Tibial artery (tissue), 4 donors: ENCODE data around the gene RASSF4.

Experiments
- DNase-seq, 2 donors: peaks; one replicate each; pipeline ENCODE4 v3.0.0-alpha.2; 2019
- H3K27ac ChIP-seq, 2 donors: fragments of 200-600 bp; sonication (generic) in 1 of 2; 1 replicate in 1 of 2; 2 replicates in 1 of 2; pipeline ENCODE4 v1.5.1; 2018 to 2019; ENCODE audit warnings: mild to moderate bottlenecking in 1 of 2
- H3K27me3 ChIP-seq, 2 donors: fragments of 200-600 bp; sonication (generic) in 1 of 2; one replicate each; pipeline versions ENCODE4 v1.5.1 to v1.6.0; 2016 to 2019
- H3K36me3 ChIP-seq, 3 donors: fragments of 200-600 bp; sonication (generic) in 2 of 3; one replicate each; pipeline ENCODE4 v1.5.1; 2016 to 2019; ENCODE audit warnings: mild to moderate bottlenecking in 2 of 3
- H3K4me1 ChIP-seq, 4 donors: fragments of 200-600 bp; sonication (generic) in 2 of 4; 1 replicate in 3 of 4; 2 replicates in 1 of 4; pipeline ENCODE4 v1.5.1; 2016 to 2019
- H3K4me3 ChIP-seq, 2 donors: fragments of 200-600 bp; sonication (generic) in 1 of 2; 1 replicate in 1 of 2; 2 replicates in 1 of 2; pipeline ENCODE4 v1.5.1; 2018 to 2019; ENCODE audit warnings: mild to moderate bottlenecking in 2 of 2
- H3K9me3 ChIP-seq, 3 donors: fragments of 200-600 bp; sonication (generic) in 1 of 3; one replicate each; pipeline ENCODE4 v1.5.1; 2016 to 2019
- intact Hi-C: fragments of 100-400 bp; cut with DNase I; formaldehyde crosslinking; loops from one replicate; pipeline ENCODE4 v1.15.0; 2023; ENCODE audit warnings: low total_unique reads
- TF ChIP-seq, protein P1 (sequence below), 2 experiments: fragments of 200-600 bp in 1 of 2; fragments of 450-650 bp in 1 of 2; IDR thresholded peaks; one replicate each; pipeline ENCODE4 v1.5.1; 2017 to 2019; ENCODE audit warnings: antibody characterized with exemption in 2 of 2, mild to moderate bottlenecking in 1 of 2, moderate library complexity in 1 of 2

Gene RASSF4

GRCh38 chr10:44991571-44991970 lies 32.0 kb downstream of the RASSF4 start:
- intact Hi-C loops, result no loop called here
- Histone ChIP-seq H3K4me3 (no peak overlapping the region), H3K36me3 (peaks cover 0 to 10% (median 0%) of the 10 kb centered on the region in 3 donors), H3K4me1 (peaks cover 0 to 80% (median 65%) of the 10 kb centered on the region in 4 donors), H3K27ac (peak overlapping the region; percentile 90 to 91), H3K9me3 (no peaks in the 10 kb centered on the region), H3K27me3 (no peaks in the 10 kb centered on the region)
- DNase-seq, result peak; percentile 64 to 78
- TF ChIP-seq, protein P1, sequence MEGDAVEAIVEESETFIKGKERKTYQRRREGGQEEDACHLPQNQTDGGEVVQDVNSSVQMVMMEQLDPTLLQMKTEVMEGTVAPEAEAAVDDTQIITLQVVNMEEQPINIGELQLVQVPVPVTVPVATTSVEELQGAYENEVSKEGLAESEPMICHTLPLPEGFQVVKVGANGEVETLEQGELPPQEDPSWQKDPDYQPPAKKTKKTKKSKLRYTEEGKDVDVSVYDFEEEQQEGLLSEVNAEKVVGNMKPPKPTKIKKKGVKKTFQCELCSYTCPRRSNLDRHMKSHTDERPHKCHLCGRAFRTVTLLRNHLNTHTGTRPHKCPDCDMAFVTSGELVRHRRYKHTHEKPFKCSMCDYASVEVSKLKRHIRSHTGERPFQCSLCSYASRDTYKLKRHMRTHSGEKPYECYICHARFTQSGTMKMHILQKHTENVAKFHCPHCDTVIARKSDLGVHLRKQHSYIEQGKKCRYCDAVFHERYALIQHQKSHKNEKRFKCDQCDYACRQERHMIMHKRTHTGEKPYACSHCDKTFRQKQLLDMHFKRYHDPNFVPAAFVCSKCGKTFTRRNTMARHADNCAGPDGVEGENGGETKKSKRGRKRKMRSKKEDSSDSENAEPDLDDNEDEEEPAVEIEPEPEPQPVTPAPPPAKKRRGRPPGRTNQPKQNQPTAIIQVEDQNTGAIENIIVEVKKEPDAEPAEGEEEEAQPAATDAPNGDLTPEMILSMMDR (IDR thresholded peaks at IDR 0.05), result no peak

DNA sequence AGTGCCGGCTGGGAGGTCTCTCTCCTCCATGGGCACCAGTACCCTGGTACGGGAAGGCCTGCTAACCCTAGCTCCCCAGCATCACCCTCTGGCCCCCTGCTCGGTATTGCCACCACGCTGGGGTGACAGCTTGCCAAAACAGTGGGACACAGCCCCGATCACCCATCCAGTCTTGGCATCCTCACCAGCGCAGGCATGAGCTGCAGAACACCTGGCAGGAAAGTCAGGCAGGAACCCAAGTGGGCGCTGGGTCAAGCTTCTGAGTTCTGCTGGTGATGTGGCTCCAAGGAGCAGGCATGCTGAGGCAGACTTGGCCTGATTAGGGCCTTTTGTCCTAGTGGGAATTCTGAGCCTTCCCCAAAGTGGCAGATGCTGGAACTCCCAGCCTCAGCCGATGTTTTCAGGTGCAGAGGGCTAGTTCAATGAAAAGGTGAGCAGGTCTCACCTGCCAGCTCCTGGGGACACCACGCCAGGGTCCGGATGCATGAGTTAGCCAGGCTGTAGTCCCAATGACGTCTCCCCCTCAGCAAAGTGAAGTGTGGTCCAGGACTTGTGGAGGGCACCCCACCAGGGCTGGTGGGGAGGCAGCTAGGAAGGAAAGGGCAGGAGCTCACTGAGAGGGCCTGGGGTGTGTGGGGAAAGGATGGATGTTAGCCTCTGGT lies 32.6 kb downstream of the RASSF4 start:
- Histone ChIP-seq H3K27ac (peak overlapping the region; percentile 90 to 91), H3K27me3 (no peaks in the 10 kb centered on the region), H3K4me3 (no peak overlapping the region), H3K36me3 (peaks cover 0 to 10% (median 0%) of the 10 kb centered on the region in 3 donors), H3K9me3 (no peaks in the 10 kb centered on the region), H3K4me1 (peaks cover 3 to 80% (median 66%) of the 10 kb centered on the region in 4 donors)
- intact Hi-C loops, result no loop called here
- peak; percentile 43 to 74 for DNase-seq
- TF ChIP-seq, protein P1 (IDR thresholded peaks at IDR 0.05), result no peak

DNA sequence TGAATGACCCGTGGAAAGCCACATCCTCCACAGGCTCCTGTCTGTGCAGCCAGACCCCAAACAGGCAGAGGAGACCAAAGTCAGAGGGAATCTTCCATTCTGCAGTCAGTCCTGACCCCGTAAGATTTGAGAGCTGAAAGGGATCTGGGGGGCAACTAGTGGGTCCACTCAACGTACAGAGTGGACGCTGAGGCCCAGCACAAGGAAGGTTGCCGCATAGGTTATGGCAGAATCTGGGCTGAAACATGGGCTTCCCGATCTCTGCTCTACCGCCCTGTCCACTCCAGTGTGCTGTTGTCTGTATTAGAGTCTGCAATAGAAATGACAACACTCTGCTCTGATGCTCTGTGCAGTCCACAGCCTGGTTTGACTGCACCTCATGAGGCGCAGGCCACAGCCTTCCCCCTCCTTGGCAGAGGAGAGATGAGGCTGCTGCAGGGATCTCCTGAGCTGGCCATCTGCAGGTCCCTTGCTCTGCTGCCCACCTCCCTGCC lies 33.2 kb downstream of the RASSF4 start:
- Histone ChIP-seq H3K27me3 (no peaks in the 10 kb centered on the region), H3K9me3 (no peaks in the 10 kb centered on the region), H3K27ac (peak overlapping the region; percentile 90 to 91), H3K4me1 (peaks cover 6 to 80% (median 69%) of the 10 kb centered on the region in 4 donors), H3K4me3 (no peak overlapping the region), H3K36me3 (peaks cover 0 to 10% (median 0%) of the 10 kb centered on the region in 3 donors)
- TF ChIP-seq, protein P1 (IDR thresholded peaks at IDR 0.05), result no peak
- intact Hi-C loops, result no loop called here
- no peak for DNase-seq

GRCh38 chr10:44993226-44993921 lies 33.8 kb downstream of the RASSF4 start:
- no peaks in the 10 kb centered on the region for H3K9me3 ChIP-seq
- no peak overlapping the region for H3K4me3 ChIP-seq
- DNase-seq, result peak; percentile 21 to 67
- H3K4me1 ChIP-seq, result peaks cover 6 to 80% (median 73%) of the 10 kb centered on the region in 4 donors
- intact Hi-C loops, result no loop called here
- TF ChIP-seq, protein P1 (IDR thresholded peaks at IDR 0.05), result no peak
- H3K27me3 ChIP-seq, result no peaks in the 10 kb centered on the region
- peak overlapping the region; percentile 90 to 91 for H3K27ac ChIP-seq
- H3K36me3 ChIP-seq, result peaks cover 0 to 10% (median 0%) of the 10 kb centered on the region in 3 donors

- H3K4me3 ChIP-seq, result no peak overlapping the region
- TF ChIP-seq, protein P1 (IDR thresholded peaks at IDR 0.05), result no peak
- intact Hi-C loops, result no loop called here
- H3K27ac ChIP-seq, result peak overlapping the region; percentile 90 to 91
- H3K27me3 ChIP-seq, result no peaks in the 10 kb centered on the region
- H3K36me3 ChIP-seq, result peaks cover 0 to 10% (median 0%) of the 10 kb centered on the region in 3 donors
- H3K9me3 ChIP-seq, result no peaks in the 10 kb centered on the region
- peaks cover 6 to 85% (median 78%) of the 10 kb centered on the region in 4 donors for H3K4me1 ChIP-seq
- peak in 1 of 2 donors; percentile 17 for DNase-seq
Observed at GRCh38 chr10:44993922-44994751, 34.5 kb downstream of the RASSF4 start.
